ENCODE measurements around the gene EFHC1. TPM values are rescaled to one million over a fixed set of nuclear protein-coding genes. Genes with fewer than 3 reads are reported as not detected.

EFHC1 gene
- total and polyA plus RNA-seq, 8 donors: 14.6 to 73.0 (median 53.1) TPM

DNA sequence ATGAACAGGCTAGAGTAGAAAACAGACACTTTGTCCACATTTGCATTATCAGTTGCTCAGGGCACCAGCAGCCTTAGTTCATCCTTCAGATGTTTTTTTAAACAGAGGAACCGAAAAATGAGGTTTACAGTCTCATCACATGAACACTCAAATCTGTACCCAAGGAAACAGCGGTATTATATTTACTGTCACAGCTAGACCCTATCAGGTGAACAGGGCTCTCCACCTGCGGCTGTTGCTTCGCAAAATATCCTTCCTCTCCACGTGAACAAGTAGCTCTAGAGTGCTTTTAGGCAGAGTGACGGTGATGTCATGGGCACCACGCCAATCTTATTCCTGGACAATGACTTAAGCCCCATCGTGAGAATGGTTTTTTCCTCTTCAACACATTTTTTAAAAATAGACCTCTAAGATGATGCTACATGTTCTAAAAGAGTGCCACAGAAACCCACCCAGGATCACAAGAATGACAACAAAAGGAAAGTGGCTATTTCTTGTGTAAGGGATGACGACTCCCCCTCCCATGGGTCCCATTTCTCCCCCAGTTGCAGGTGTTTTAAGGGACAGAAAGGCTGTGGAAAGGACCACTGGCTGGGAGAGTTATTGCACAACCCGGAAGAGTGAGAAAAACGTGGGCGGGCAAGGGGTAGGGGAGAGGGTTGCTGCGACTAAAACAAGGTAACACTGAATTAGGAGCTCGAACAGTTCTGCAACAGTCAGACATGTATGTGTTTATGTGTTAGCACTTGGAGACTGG lies 77.7 kb downstream of the EFHC1 start:
- Histone ChIP-seq H3K27me3 (no peaks in the 10 kb centered on the region), H3K36me3 (peaks cover 0 to 22% of the 10 kb centered on the region in 2 donors), H3K27ac (no peak overlapping the region), H3K4me1 (peaks cover 3 to 5% of the 10 kb centered on the region in 2 donors), H3K4me3 (no peak overlapping the region), H3K9me3 (no peaks in the 10 kb centered on the region)
- TF ChIP-seq, protein P1, sequence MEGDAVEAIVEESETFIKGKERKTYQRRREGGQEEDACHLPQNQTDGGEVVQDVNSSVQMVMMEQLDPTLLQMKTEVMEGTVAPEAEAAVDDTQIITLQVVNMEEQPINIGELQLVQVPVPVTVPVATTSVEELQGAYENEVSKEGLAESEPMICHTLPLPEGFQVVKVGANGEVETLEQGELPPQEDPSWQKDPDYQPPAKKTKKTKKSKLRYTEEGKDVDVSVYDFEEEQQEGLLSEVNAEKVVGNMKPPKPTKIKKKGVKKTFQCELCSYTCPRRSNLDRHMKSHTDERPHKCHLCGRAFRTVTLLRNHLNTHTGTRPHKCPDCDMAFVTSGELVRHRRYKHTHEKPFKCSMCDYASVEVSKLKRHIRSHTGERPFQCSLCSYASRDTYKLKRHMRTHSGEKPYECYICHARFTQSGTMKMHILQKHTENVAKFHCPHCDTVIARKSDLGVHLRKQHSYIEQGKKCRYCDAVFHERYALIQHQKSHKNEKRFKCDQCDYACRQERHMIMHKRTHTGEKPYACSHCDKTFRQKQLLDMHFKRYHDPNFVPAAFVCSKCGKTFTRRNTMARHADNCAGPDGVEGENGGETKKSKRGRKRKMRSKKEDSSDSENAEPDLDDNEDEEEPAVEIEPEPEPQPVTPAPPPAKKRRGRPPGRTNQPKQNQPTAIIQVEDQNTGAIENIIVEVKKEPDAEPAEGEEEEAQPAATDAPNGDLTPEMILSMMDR (IDR thresholded peaks at IDR 0.05): no peak
- intact Hi-C loops (cut with DNase I): no loop called here
- DNase-seq (peak in 2 of 4 donors; percentile 35 to 65), ATAC-seq (peak; percentile 78)

DNA sequence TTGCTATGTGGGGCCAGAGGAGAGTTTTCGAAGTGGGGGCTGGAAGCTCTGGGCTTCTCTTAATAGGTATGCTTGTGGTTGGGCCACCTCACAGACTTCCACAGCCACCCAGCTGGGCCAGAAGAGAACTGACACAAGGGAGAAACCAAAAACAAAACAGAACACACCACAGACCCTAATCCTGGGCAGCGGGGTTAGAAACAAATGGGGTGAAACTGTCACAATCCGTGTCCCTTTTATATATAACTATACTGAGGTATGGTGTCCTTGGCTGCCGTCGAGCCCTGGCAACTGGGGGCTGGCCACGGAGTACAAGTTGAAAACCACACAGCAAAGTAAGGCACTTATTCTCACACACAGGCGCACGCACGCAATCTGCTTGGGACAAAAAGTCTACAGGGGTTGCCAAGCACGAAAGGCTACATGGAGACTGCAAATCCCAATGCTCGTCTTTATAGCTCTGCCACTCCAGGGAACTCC lies 78.4 kb downstream of the EFHC1 start:
- TF ChIP-seq, protein P1 (IDR thresholded peaks at IDR 0.05): no peak
- Histone ChIP-seq H3K27me3 (no peaks in the 10 kb centered on the region), H3K4me3 (no peak overlapping the region), H3K9me3 (no peaks in the 10 kb centered on the region), H3K4me1 (peaks cover 3 to 12% of the 10 kb centered on the region in 2 donors), H3K36me3 (peaks cover 0 to 28% of the 10 kb centered on the region in 2 donors), H3K27ac (no peak overlapping the region)
- ATAC-seq: peak; percentile 13
- DNase-seq: no peak
- intact Hi-C loops (cut with DNase I): no loop called here

DNA sequence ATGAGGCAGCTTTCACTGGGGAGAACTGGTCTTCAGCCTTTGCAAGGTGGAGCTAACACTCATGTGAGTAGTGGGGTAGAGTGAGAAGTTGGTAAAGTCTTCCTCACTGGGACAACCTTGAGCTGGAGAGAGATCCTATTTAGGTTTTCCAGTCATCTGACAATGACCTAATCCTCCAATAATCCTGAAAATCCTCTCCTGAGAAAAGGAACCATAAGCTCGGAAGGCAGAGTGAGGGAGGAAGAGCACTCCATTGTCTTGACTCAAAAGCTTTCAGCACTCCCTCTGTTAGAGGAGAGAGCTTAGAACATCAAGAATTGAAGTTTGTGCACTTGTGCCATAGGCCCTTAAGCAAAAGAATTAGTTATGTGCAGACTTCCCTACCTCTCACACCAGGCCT lies 78.9 kb downstream of the EFHC1 start:
- Histone ChIP-seq H3K9me3 (no peaks in the 10 kb centered on the region), H3K27me3 (no peaks in the 10 kb centered on the region), H3K27ac (no peak overlapping the region), H3K36me3 (peaks cover 0 to 28% of the 10 kb centered on the region in 2 donors), H3K4me1 (peaks cover 4 to 16% of the 10 kb centered on the region in 2 donors), H3K4me3 (no peak overlapping the region)
- intact Hi-C loops (cut with DNase I): no loop called here
- no peak for DNase-seq
- TF ChIP-seq, protein P1 (IDR thresholded peaks at IDR 0.05): no peak
- no peak for ATAC-seq

DNA sequence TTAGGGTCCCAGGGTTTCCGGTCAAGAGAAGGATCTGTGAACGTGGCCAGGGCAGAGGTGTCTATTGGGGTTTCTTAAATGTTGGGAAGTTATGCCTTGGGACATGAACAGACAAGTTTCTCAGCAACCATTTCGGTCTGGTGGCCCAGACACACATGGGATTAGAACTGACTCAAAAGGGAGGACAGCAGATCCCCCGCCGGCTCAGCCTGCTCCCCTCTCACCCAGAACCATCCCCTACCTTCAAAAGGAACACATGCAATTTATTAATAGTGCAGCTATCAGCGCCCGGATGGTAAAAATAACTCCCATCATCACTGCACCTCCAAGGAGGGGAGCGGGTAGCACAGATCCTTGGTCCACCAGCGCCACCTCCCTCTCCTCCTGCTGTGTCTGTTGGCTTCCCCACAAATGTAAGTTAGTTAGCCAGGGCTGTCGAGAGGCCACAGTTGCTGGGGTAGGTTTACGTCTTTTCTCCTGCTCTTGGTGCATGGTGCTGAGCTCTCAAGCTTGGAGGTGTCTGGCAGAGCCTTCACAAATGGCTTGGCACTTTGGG lies 79.6 kb downstream of the EFHC1 start:
- ATAC-seq: no peak
- Histone ChIP-seq H3K27ac (no peak overlapping the region), H3K9me3 (no peaks in the 10 kb centered on the region), H3K36me3 (peaks cover 0 to 28% of the 10 kb centered on the region in 2 donors), H3K4me1 (peaks cover 12 to 23% of the 10 kb centered on the region in 2 donors), H3K4me3 (no peak overlapping the region), H3K27me3 (no peaks in the 10 kb centered on the region)
- no peak for DNase-seq
- TF ChIP-seq, protein P1 (IDR thresholded peaks at IDR 0.05): no peak
- intact Hi-C loops (cut with DNase I): loop anchor here in 1 of 2 donors (5.0 kb wide), 1 partner anchor 78 kb away; the partner anchor contains the start of gene TRAM2
